ENCODE data around the gene JAZF1. TPM values are rescaled to one million over a fixed set of nuclear protein-coding genes. Genes with fewer than 3 reads are reported as not detected.

JAZF1 gene
- total RNA-seq, 4 donors from 2014 or later, result 1.6 to 8.6 (median 5.3) TPM

- H3K36me3 ChIP-seq, result no peaks in the 10 kb centered on the region
- no peak for DNase-seq
- no peaks in the 10 kb centered on the region for H3K9me3 ChIP-seq
- no peak overlapping the region for H3K4me3 ChIP-seq
- no peak overlapping the region for H3K27ac ChIP-seq
- intact Hi-C loops (cut with DNase I; ENCODE audit: low total_unique reads) (no loop called here), in situ Hi-C loops (cut with MboI; ENCODE audit: low sequenced_read_pairs in 4 of 4) (no loop called here)
- ATAC-seq, result no peak
- no peaks in the 10 kb centered on the region for H3K27me3 ChIP-seq
- no peak for TF ChIP-seq CTCF (IDR thresholded peaks at IDR 0.05 in 4 of 5, conservative IDR thresholded peaks at IDR 0.05 in 1 of 5)
- no peak for TF ChIP-seq POLR2A (IDR thresholded peaks at IDR 0.05)
- H3K4me1 ChIP-seq, result no peaks in the 10 kb centered on the region
Measured at GRCh38 chr7:27969346-27969745, 211.2 kb downstream of the JAZF1 start.

DNA sequence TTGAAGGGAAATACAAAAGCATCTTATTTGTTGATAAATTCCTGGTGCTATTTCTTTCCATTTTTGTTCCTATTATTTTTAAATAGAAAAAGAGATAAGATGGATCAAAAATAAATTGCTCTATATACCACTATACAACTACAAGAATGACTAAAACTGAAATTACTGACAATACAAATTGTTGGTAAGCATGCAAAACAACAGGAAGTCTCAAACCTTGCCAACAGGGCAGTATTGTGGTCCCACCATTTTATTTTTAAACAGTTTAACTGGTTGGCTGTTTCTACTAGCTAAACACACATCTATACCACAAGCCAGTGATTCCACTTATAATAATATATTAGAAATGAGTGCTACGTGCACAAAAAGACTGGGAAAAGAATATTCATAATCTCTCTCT lies 213.0 kb downstream of the JAZF1 start:
- no peak for ATAC-seq
- TF ChIP-seq POLR2A (IDR thresholded peaks at IDR 0.05) (no peak), CTCF (IDR thresholded peaks at IDR 0.05 in 4 of 5, conservative IDR thresholded peaks at IDR 0.05 in 1 of 5) (no peak)
- H3K27me3 ChIP-seq, result no peaks in the 10 kb centered on the region

DNA sequence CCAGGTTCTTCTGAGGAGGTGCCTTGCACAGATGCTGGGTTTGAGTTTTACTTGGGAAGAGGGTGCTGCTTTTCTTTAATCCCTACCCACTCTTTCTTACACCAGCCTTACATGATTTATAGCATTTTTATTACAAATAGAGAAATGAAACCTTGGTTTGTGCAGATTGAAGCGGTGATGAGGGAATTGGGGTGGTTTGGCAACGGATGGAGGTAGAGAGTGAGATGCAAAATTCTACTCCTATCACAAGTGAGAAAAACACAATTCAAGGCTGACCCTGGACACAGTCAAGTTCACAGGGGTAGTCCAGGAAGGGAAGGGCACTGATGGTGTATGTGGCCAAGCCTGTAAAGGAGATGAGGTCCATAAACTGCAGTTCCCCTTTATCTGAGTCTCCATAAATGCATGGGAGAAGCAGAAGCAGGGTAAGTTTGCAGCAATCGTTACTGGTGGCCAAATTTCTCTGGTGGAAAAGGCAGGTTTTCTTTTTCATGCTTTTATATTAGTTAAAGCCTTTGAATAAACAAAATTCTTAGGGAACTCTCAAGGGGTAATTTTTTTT lies 214.3 kb downstream of the JAZF1 start:
- Histone ChIP-seq H3K27me3 (no peaks in the 10 kb centered on the region), H3K27ac (no peak overlapping the region), H3K4me1 (peaks cover 0 to 5% of the 10 kb centered on the region in 2 donors), H3K36me3 (no peaks in the 10 kb centered on the region), H3K4me3 (no peak overlapping the region), H3K9me3 (no peaks in the 10 kb centered on the region)
- intact Hi-C loops (cut with DNase I; ENCODE audit: low total_unique reads) (no loop called here), in situ Hi-C loops (cut with MboI; ENCODE audit: low sequenced_read_pairs in 4 of 4) (no loop called here)
- no peak for DNase-seq
- no peak for TF ChIP-seq POLR2A (IDR thresholded peaks at IDR 0.05)
- no peak for TF ChIP-seq CTCF (IDR thresholded peaks at IDR 0.05 in 4 of 5, conservative IDR thresholded peaks at IDR 0.05 in 1 of 5)
- no peak for ATAC-seq

More for the DNA sequence above, 213.0 kb downstream of the JAZF1 start:
- H3K27ac ChIP-seq, result no peak overlapping the region
- no peak for DNase-seq
- H3K9me3 ChIP-seq, result no peaks in the 10 kb centered on the region
- no peaks in the 10 kb centered on the region for H3K36me3 ChIP-seq
- in situ Hi-C loops (cut with MboI; ENCODE audit: low sequenced_read_pairs in 4 of 4) (no loop called here), intact Hi-C loops (cut with DNase I; ENCODE audit: low total_unique reads) (no loop called here)
- no peaks in the 10 kb centered on the region for H3K4me1 ChIP-seq
- H3K4me3 ChIP-seq, result no peak overlapping the region

DNA sequence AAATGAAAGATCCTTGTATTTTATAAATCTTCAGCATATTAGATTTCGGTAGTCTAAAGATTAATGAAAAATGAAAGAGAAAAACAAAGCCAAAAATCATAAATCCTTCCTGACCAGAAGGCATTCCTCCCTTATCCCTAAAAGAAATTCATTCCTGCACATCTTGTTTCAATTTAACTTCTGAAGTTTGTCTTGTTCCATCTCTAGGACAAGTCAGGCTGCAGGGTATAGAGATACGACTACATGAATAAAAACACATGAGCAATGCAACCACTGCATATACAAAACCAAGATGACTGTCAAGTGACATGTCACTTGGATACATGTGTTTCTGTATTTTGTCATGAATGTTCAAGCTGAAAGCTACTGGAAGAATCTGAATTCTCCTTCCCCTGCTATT lies 214.9 kb downstream of the JAZF1 start:
- peaks cover 0 to 5% of the 10 kb centered on the region in 2 donors for H3K4me1 ChIP-seq
- intact Hi-C loops (cut with DNase I; ENCODE audit: low total_unique reads), result no loop called here
- no peaks in the 10 kb centered on the region for H3K27me3 ChIP-seq
- DNase-seq (no peak), ATAC-seq (no peak)
- no peak overlapping the region for H3K27ac ChIP-seq
- H3K9me3 ChIP-seq, result no peaks in the 10 kb centered on the region
- TF ChIP-seq POLR2A (IDR thresholded peaks at IDR 0.05) (no peak), CTCF (IDR thresholded peaks at IDR 0.05 in 4 of 5, conservative IDR thresholded peaks at IDR 0.05 in 1 of 5) (no peak)
- H3K36me3 ChIP-seq, result no peaks in the 10 kb centered on the region
- H3K4me3 ChIP-seq, result no peak overlapping the region
- in situ Hi-C loops (cut with MboI; ENCODE audit: low sequenced_read_pairs in 4 of 4), result no loop called here

DNA sequence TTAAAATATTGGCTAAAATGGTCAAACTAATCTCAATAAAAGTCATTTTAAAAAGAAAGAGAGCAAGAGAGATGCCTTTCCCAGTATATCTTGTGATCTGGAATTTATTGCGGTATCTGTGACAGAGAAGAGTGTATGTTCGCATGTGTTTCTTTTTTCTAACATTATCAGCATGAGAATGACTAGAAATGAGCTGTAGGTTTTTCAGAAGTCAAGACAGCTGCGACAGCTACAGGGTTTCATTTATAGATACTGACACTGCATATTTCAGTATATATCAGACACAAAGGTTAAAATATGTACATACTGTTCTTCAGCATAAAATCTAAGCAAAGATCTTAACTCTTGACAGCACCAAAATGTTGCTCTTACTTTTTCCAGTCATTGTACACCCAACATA lies 215.8 kb downstream of the JAZF1 start:
- in situ Hi-C loops (cut with MboI; ENCODE audit: low sequenced_read_pairs in 4 of 4), result no loop called here
- no peak for ATAC-seq

More for the DNA sequence above, 215.8 kb downstream of the JAZF1 start:
- intact Hi-C loops (cut with DNase I; ENCODE audit: low total_unique reads), result no loop called here
- H3K36me3 ChIP-seq, result no peaks in the 10 kb centered on the region
- no peak overlapping the region for H3K4me3 ChIP-seq
- peaks cover 0 to 5% of the 10 kb centered on the region in 2 donors for H3K4me1 ChIP-seq
- no peak for TF ChIP-seq CTCF (IDR thresholded peaks at IDR 0.05 in 4 of 5, conservative IDR thresholded peaks at IDR 0.05 in 1 of 5)
- no peak for TF ChIP-seq POLR2A (IDR thresholded peaks at IDR 0.05)
- no peak overlapping the region for H3K27ac ChIP-seq
- DNase-seq, result no peak
- H3K27me3 ChIP-seq, result no peaks in the 10 kb centered on the region
- H3K9me3 ChIP-seq, result no peaks in the 10 kb centered on the region
